ENCODE results near the gene DCUN1D4. TPM values are rescaled to one million over a fixed set of nuclear protein-coding genes. Genes with fewer than 3 reads are reported as not detected.
"Not testable (repeated sequence)": the region's sequence is repeated elsewhere in the genome, so short reads cannot be mapped to it uniquely, and the experiment has no call there.

The DCUN1D4 gene
- polyA plus RNA-seq, 3 donors: 52.6 to 57.8 (median 55.3) TPM

- DNase-seq (ENCODE audit: low read depth in 3 of 3, low spot score in 2 of 3): no peak
Measured at GRCh38 chr4:51890760-51891159, 47.8 kb downstream of the DCUN1D4 start.

- not testable (repeated sequence) for DNase-seq (ENCODE audit: low read depth in 3 of 3, low spot score in 2 of 3)
Measured at GRCh38 chr4:51893402-51893801, 50.4 kb downstream of the DCUN1D4 start.

- DNase-seq (ENCODE audit: low read depth in 3 of 3, low spot score in 2 of 3): no peak
Measured at GRCh38 chr4:51894059-51894645, 51.2 kb downstream of the DCUN1D4 start.

- DNase-seq (ENCODE audit: low read depth in 3 of 3, low spot score in 2 of 3): no peak
Measured at GRCh38 chr4:51895158-51895557, 52.2 kb downstream of the DCUN1D4 start.

GRCh38 chr4:51895816-51896408, 53.0 kb downstream of the DCUN1D4 start:
- peak; percentile 16 to 31 (median 16) for DNase-seq (ENCODE audit: low read depth in 3 of 3, low spot score in 2 of 3)

- no peak for DNase-seq (ENCODE audit: low read depth in 3 of 3, low spot score in 2 of 3)
Measured at GRCh38 chr4:51901363-51901762, 58.4 kb downstream of the DCUN1D4 start.

- no peak for DNase-seq (ENCODE audit: low read depth in 3 of 3, low spot score in 2 of 3)
Measured at GRCh38 chr4:51906167-51906958, 63.4 kb downstream of the DCUN1D4 start.

- no peak for DNase-seq (ENCODE audit: low read depth in 3 of 3, low spot score in 2 of 3)
Measured at GRCh38 chr4:51907006-51907669, 64.2 kb downstream of the DCUN1D4 start.

GRCh38 chr4:51909236-51909703, 66.3 kb downstream of the DCUN1D4 start:
- DNase-seq (ENCODE audit: low read depth in 3 of 3, low spot score in 2 of 3): no peak

- no peak for DNase-seq (ENCODE audit: low read depth in 3 of 3, low spot score in 2 of 3)
Measured at GRCh38 chr4:51918251-51918650, 75.3 kb downstream of the DCUN1D4 start.

GRCh38 chr4:51923343-51923742, 80.4 kb downstream of the DCUN1D4 start:
- no peak for DNase-seq (ENCODE audit: low read depth in 3 of 3, low spot score in 2 of 3)

GRCh38 chr4:51925307-51925706, 82.4 kb downstream of the DCUN1D4 start:
- no peak for DNase-seq (ENCODE audit: low read depth in 3 of 3, low spot score in 2 of 3)

GRCh38 chr4:51930557-51930956, 87.6 kb downstream of the DCUN1D4 start:
- no peak for DNase-seq (ENCODE audit: low read depth in 3 of 3, low spot score in 2 of 3)

- DNase-seq (ENCODE audit: low read depth in 3 of 3, low spot score in 2 of 3): no peak
Measured at GRCh38 chr4:51931461-51931860, 88.5 kb downstream of the DCUN1D4 start.

GRCh38 chr4:51932261-51932660, 89.3 kb downstream of the DCUN1D4 start:
- no peak for DNase-seq (ENCODE audit: low read depth in 3 of 3, low spot score in 2 of 3)

GRCh38 chr4:51932684-51933083, 89.7 kb downstream of the DCUN1D4 start:
- no peak for DNase-seq (ENCODE audit: low read depth in 3 of 3, low spot score in 2 of 3)

GRCh38 chr4:51940460-51940859, 97.5 kb downstream of the DCUN1D4 start:
- DNase-seq (ENCODE audit: low read depth in 3 of 3, low spot score in 2 of 3): not testable (repeated sequence)

- DNase-seq (ENCODE audit: low read depth in 3 of 3, low spot score in 2 of 3): no peak
Measured at GRCh38 chr4:51942108-51942832, 99.3 kb downstream of the DCUN1D4 start.

GRCh38 chr4:51942833-51943215, 99.9 kb downstream of the DCUN1D4 start:
- no peak for DNase-seq (ENCODE audit: low read depth in 3 of 3, low spot score in 2 of 3)

GRCh38 chr4:51943221-51943620, 100.3 kb downstream of the DCUN1D4 start:
- DNase-seq (ENCODE audit: low read depth in 3 of 3, low spot score in 2 of 3): no peak
